Keratinocyte (primary cell): ENCODE data around the gene DOCK1. TPM values are rescaled to one million over a fixed set of nuclear protein-coding genes. Genes with fewer than 3 reads are reported as not detected.

ENCODE experiments used
- DNase-seq: peaks from one replicate; pipeline ENCODE4 v3.0.0-alpha.2; 2011; ENCODE audit warnings: low read depth, missing footprints, low spot score
- FAIRE-seq: peaks from 2 replicates; lab custom pipeline; 2011; peaks lifted over from hg19 to GRCh38; lab: Jason Lieb, UNC
- H2AFZ ChIP-seq: 2 replicates; pipeline ENCODE4 v1.6.0; 2012; ENCODE audit warnings: low read length, control low read depth, inconsistent platforms; ENCODE audit not compliant: control insufficient read depth
- H3K27ac ChIP-seq: 2 replicates; pipeline ENCODE4 v1.5.1; 2011; ENCODE audit warnings: low read length; ENCODE audit not compliant: control insufficient read depth, insufficient read depth
- H3K27me3 ChIP-seq: 3 replicates; pipeline ENCODE4 v1.6.0; 2011; ENCODE audit warnings: low read length; ENCODE audit not compliant: control insufficient read depth, insufficient read depth; ENCODE audit errors: extremely low read depth
- H3K36me3 ChIP-seq, 2 experiments: 2 replicates in 1 of 2; 3 replicates in 1 of 2; pipeline ENCODE4 v1.5.1; 2011; ENCODE audit warnings: low read length in 2 of 2, mild to moderate bottlenecking in 1 of 2; ENCODE audit not compliant: control insufficient read depth in 2 of 2, insufficient read depth in 2 of 2; ENCODE audit errors: extremely low read depth in 1 of 2
- H3K4me1 ChIP-seq: 3 replicates; pipeline ENCODE4 v1.5.1; 2011; ENCODE audit warnings: low read length; ENCODE audit not compliant: control insufficient read depth, insufficient read depth; ENCODE audit errors: extremely low read depth
- H3K4me2 ChIP-seq: 3 replicates; pipeline ENCODE4 v1.6.0; 2011; ENCODE audit warnings: low read depth, low read length; ENCODE audit not compliant: control insufficient read depth, insufficient read depth; ENCODE audit errors: extremely low read depth
- H3K4me3 ChIP-seq, 3 experiments: fragments of 200-600 bp in 1 of 3; sonication (generic) in 1 of 3; 2 replicates in 2 of 3; 3 replicates in 1 of 3; pipeline ENCODE4 v1.5.1; 2011 to 2016; ENCODE audit warnings: low read length in 3 of 3, mild to moderate bottlenecking in 3 of 3, control low read depth in 2 of 3, inconsistent platforms in 1 of 3, low read depth in 1 of 3, mixed read lengths in 1 of 3, mixed run types in 1 of 3, moderate library complexity in 1 of 3; ENCODE audit not compliant: control insufficient read depth in 2 of 3, insufficient read depth in 2 of 3; ENCODE audit errors: extremely low read depth in 1 of 3
- H3K79me2 ChIP-seq: 2 replicates; pipeline ENCODE4 v1.6.0; 2012; ENCODE audit warnings: low read length; ENCODE audit not compliant: control insufficient read depth, insufficient read depth
- H3K9ac ChIP-seq: 3 replicates; pipeline ENCODE4 v1.6.0; 2011; ENCODE audit warnings: low read length; ENCODE audit not compliant: control insufficient read depth, insufficient read depth; ENCODE audit errors: extremely low read depth
- H3K9me1 ChIP-seq: 3 replicates; pipeline ENCODE4 v1.6.0; 2011; ENCODE audit warnings: low read length; ENCODE audit not compliant: control insufficient read depth, insufficient read depth; ENCODE audit errors: extremely low read depth
- H3K9me3 ChIP-seq: 2 replicates; pipeline ENCODE4 v1.5.1; 2012; ENCODE audit warnings: low read depth, low read length; ENCODE audit not compliant: control insufficient read depth
- H4K20me1 ChIP-seq: 3 replicates; pipeline ENCODE4 v1.6.0; 2011; ENCODE audit warnings: low read length; ENCODE audit not compliant: control insufficient read depth, insufficient read depth; ENCODE audit errors: extremely low read depth
- CTCF ChIP-seq, 3 experiments: IDR thresholded peaks in 1 of 3; conservative IDR thresholded peaks in 1 of 3; optimal IDR thresholded peaks in 1 of 3; 2 replicates in 2 of 3; 3 replicates in 1 of 3; pipeline versions ENCODE3 to v1.5.1; 2011; ENCODE audit warnings: low read length in 3 of 3, mild to moderate bottlenecking in 3 of 3, moderate library complexity in 2 of 3, control low read depth in 1 of 3, inconsistent platforms in 1 of 3; ENCODE audit not compliant: insufficient read depth in 2 of 3; ENCODE audit errors: extremely low read depth in 1 of 3
- EZH2 ChIP-seq: IDR thresholded peaks from one replicate; pipeline ENCODE4 v1.6.1; 2012; ENCODE audit warnings: inconsistent platforms, mild to moderate bottlenecking, low read length, moderate library complexity
- dilution Hi-C: fragments of 300-500 bp; cut with MboI; formaldehyde crosslinking; loops from one replicate; pipeline ENCODE4 v1.7.0; 2020; ENCODE audit warnings: low sequenced_read_pairs; ENCODE audit not compliant: extremely low pct_ligation_motif_present
- polyA plus RNA-seq, 5 experiments: library from polyadenylated mRNA; depleted of rRNA in 3 of 5; stranded (reverse) in 3 of 5; stranded (forward) in 1 of 5; unstranded in 1 of 5; fragments of >200 nt; gene quantifications; 1 replicate in 1 of 5; 2 replicates in 3 of 5; 3 replicates in 1 of 5; pipeline versions ENCODE4 v1.2.1 to v1.2.3, GENCODE V29; 2011 to 2012; ENCODE audit warnings: missing spikeins in 2 of 5, low read depth in 1 of 5, low replicate concordance in 1 of 5

Gene DOCK1
- polyA plus RNA-seq, 1 donor (not counting 4 experiments of a cell fraction or from before 2014, with no cell fraction given) = 15.7 TPM

- no peak overlapping the region for H3K27ac ChIP-seq
- TF ChIP-seq EZH2 = no peak
- TF ChIP-seq CTCF (optimal IDR thresholded peaks at IDR 0.05 in 1 of 3, IDR thresholded peaks at IDR 0.05 in 1 of 3, conservative IDR thresholded peaks at IDR 0.05 in 1 of 3; ENCODE audit: extremely low read depth in 1 of 3, insufficient read depth in 2 of 3, low read length in 3 of 3) = no peak
- no peaks in the 10 kb centered on the region for H3K4me1 ChIP-seq
- H3K79me2 ChIP-seq = no peaks in the 10 kb centered on the region
- H3K36me3 ChIP-seq = no peaks in the 10 kb centered on the region
- H3K4me3 ChIP-seq = no peak overlapping the region
- DNase-seq (no peak), FAIRE-seq (no peak)
- H3K27me3 ChIP-seq = no peaks in the 10 kb centered on the region
- no peak overlapping the region for H3K4me2 ChIP-seq
- H3K9ac ChIP-seq = no peak overlapping the region
- no peaks in the 10 kb centered on the region for H4K20me1 ChIP-seq
- H3K9me3 ChIP-seq = no peaks in the 10 kb centered on the region
- no peaks in the 10 kb centered on the region for H3K9me1 ChIP-seq
- dilution Hi-C loops = no loop called here
- no peak overlapping the region for H2AFZ ChIP-seq
Measured at GRCh38 chr10:127485153-127485857, 580.1 kb downstream of the DOCK1 start.

- Histone ChIP-seq H3K79me2 (no peaks in the 10 kb centered on the region), H3K4me3 (no peak overlapping the region), H3K9me1 (no peaks in the 10 kb centered on the region), H3K27me3 (no peaks in the 10 kb centered on the region), H2AFZ (no peak overlapping the region), H3K4me1 (no peaks in the 10 kb centered on the region), H3K4me2 (no peak overlapping the region), H4K20me1 (no peaks in the 10 kb centered on the region), H3K36me3 (no peaks in the 10 kb centered on the region), H3K9me3 (no peaks in the 10 kb centered on the region), H3K9ac (no peak overlapping the region), H3K27ac (no peak overlapping the region)
- no peak for DNase-seq
- dilution Hi-C loops = no loop called here
- TF ChIP-seq CTCF (optimal IDR thresholded peaks at IDR 0.05 in 1 of 3, IDR thresholded peaks at IDR 0.05 in 1 of 3, conservative IDR thresholded peaks at IDR 0.05 in 1 of 3; ENCODE audit: extremely low read depth in 1 of 3, insufficient read depth in 2 of 3, low read length in 3 of 3) = no peak
- TF ChIP-seq EZH2 = no peak
- no peak for FAIRE-seq
Measured at GRCh38 chr10:127486355-127486754, 581.1 kb downstream of the DOCK1 start.
